Right atrium auricular region (tissue), 2 donors: ENCODE data around the gene SETBP1. TPM values are rescaled to one million over a fixed set of nuclear protein-coding genes. Genes with fewer than 3 reads are reported as not detected.

ENCODE experiments used
- DNase-seq: peaks from one replicate; pipeline ENCODE4 v3.0.0-alpha.2; 2019; ENCODE audit warnings: low spot score
- H3K27ac ChIP-seq, 2 donors: fragments of 200-600 bp; sonication (generic); 1 replicate in 1 of 2; 2 replicates in 1 of 2; pipeline ENCODE4 v1.5.1; 2016 to 2019
- H3K27me3 ChIP-seq, 2 donors: fragments of 200-600 bp; sonication (generic); one replicate each; pipeline versions ENCODE4 v1.5.1 to v1.6.0; 2017 to 2019
- H3K36me3 ChIP-seq: fragments of 200-600 bp; sonication (generic); one replicate; pipeline ENCODE4 v1.5.1; 2016
- H3K4me1 ChIP-seq, 2 donors: fragments of 200-600 bp; sonication (generic); one replicate each; pipeline versions ENCODE4 v1.5.1 to v1.6.0; 2017 to 2019
- H3K4me3 ChIP-seq, 2 donors: fragments of 200-600 bp; sonication (generic); 1 replicate in 1 of 2; 2 replicates in 1 of 2; pipeline ENCODE4 v1.5.1; 2017 to 2019; ENCODE audit warnings: mild to moderate bottlenecking in 1 of 2, moderate library complexity in 1 of 2
- H3K9me3 ChIP-seq, 2 donors: fragments of 200-600 bp; sonication (generic); one replicate each; pipeline ENCODE4 v1.5.1; 2019
- CTCF ChIP-seq, 2 donors: fragments of 200-600 bp; sonication (generic); IDR thresholded peaks; one replicate each; pipeline ENCODE4 v1.5.1; 2019; ENCODE audit warnings: antibody characterized with exemption in 2 of 2
- total RNA-seq, 2 donors: library from RNA; depleted of rRNA; stranded (reverse); fragments of >200 nt; gene quantifications; one replicate each; pipeline ENCODE4 v1.1.0, GENCODE V29; 2016

Gene SETBP1
- total RNA-seq, 2 donors from 2014 or later = 7.8 to 13.4 TPM

- no peak for TF ChIP-seq CTCF (IDR thresholded peaks at IDR 0.05)
- H3K4me3 ChIP-seq = no peak overlapping the region
- no peak overlapping the region for H3K27ac ChIP-seq
- no peaks in the 10 kb centered on the region for H3K27me3 ChIP-seq
- H3K36me3 ChIP-seq = no peaks in the 10 kb centered on the region
- DNase-seq = no peak
- H3K9me3 ChIP-seq = no peaks in the 10 kb centered on the region
- peaks cover 0 to 31% of the 10 kb centered on the region in 2 donors for H3K4me1 ChIP-seq
Measured at GRCh38 chr18:44960580-44960979, 279.9 kb downstream of the SETBP1 start.

GRCh38 chr18:44961288-44961995 is 280.8 kb downstream of the SETBP1 start:
- H3K4me1 ChIP-seq = peaks cover 0 to 26% of the 10 kb centered on the region in 2 donors
- H3K4me3 ChIP-seq = no peak overlapping the region
- no peak overlapping the region for H3K27ac ChIP-seq
- TF ChIP-seq CTCF (IDR thresholded peaks at IDR 0.05) = no peak
- H3K27me3 ChIP-seq = no peaks in the 10 kb centered on the region
- no peaks in the 10 kb centered on the region for H3K9me3 ChIP-seq
- no peak for DNase-seq
- H3K36me3 ChIP-seq = no peaks in the 10 kb centered on the region

GRCh38 chr18:44967599-44967998 is 286.9 kb downstream of the SETBP1 start:
- no peak for TF ChIP-seq CTCF (IDR thresholded peaks at IDR 0.05)
- Histone ChIP-seq H3K4me3 (no peak overlapping the region), H3K36me3 (no peaks in the 10 kb centered on the region), H3K27me3 (no peaks in the 10 kb centered on the region), H3K4me1 (peaks cover 0 to 6% of the 10 kb centered on the region in 2 donors), H3K9me3 (no peaks in the 10 kb centered on the region), H3K27ac (no peak overlapping the region)
- no peak for DNase-seq

GRCh38 chr18:44968336-44968735 is 287.6 kb downstream of the SETBP1 start:
- peaks cover 0 to 6% of the 10 kb centered on the region in 2 donors for H3K4me1 ChIP-seq
- DNase-seq = no peak
- no peaks in the 10 kb centered on the region for H3K27me3 ChIP-seq
- H3K4me3 ChIP-seq = no peak overlapping the region
- no peak overlapping the region for H3K27ac ChIP-seq
- no peak for TF ChIP-seq CTCF (IDR thresholded peaks at IDR 0.05)
- H3K9me3 ChIP-seq = no peaks in the 10 kb centered on the region
- H3K36me3 ChIP-seq = no peaks in the 10 kb centered on the region

- TF ChIP-seq CTCF (IDR thresholded peaks at IDR 0.05) = no peak
- Histone ChIP-seq H3K4me3 (no peak overlapping the region), H3K27ac (no peak overlapping the region), H3K4me1 (peaks cover 0 to 6% of the 10 kb centered on the region in 2 donors), H3K27me3 (no peaks in the 10 kb centered on the region), H3K36me3 (no peaks in the 10 kb centered on the region), H3K9me3 (no peaks in the 10 kb centered on the region)
- DNase-seq = no peak
Measured at GRCh38 chr18:44969214-44969795, 288.6 kb downstream of the SETBP1 start.
